Measurements from ENCODE around the gene TMOD1.

The TMOD1 gene

GRCh38 chr9:97518909-97519307 is 17.4 kb downstream of the TMOD1 start:
- DNase-seq: no peak

GRCh38 chr9:97519441-97519970 is 18.0 kb downstream of the TMOD1 start:
- DNase-seq: no peak

GRCh38 chr9:97521576-97522333 is 20.3 kb downstream of the TMOD1 start:
- DNase-seq: no peak

GRCh38 chr9:97524424-97524823 is 23.0 kb downstream of the TMOD1 start:
- DNase-seq: no peak

GRCh38 chr9:97525451-97525850 is 24.0 kb downstream of the TMOD1 start:
- no peak for DNase-seq

GRCh38 chr9:97526895-97527575 is 25.6 kb downstream of the TMOD1 start:
- no peak for DNase-seq

GRCh38 chr9:97527626-97528528 is 26.4 kb downstream of the TMOD1 start:
- no peak for DNase-seq

- no peak for DNase-seq
These were observed 27.2 kb downstream of the TMOD1 start for GRCh38 chr9:97528529-97529230.

GRCh38 chr9:97529363-97530076 is 28.1 kb downstream of the TMOD1 start:
- no peak for DNase-seq

- DNase-seq: no peak
These were observed 30.5 kb downstream of the TMOD1 start for GRCh38 chr9:97531888-97532376.

- no peak for DNase-seq
These were observed 32.7 kb downstream of the TMOD1 start for GRCh38 chr9:97534185-97534584.

- no peak for DNase-seq
These were observed 33.6 kb downstream of the TMOD1 start for GRCh38 chr9:97534961-97535594.

GRCh38 chr9:97535771-97536170 is 34.3 kb downstream of the TMOD1 start:
- DNase-seq: no peak

GRCh38 chr9:97536480-97536879 is 35.0 kb downstream of the TMOD1 start:
- DNase-seq: no peak

GRCh38 chr9:97543561-97543960 is 42.1 kb downstream of the TMOD1 start:
- DNase-seq: no peak

GRCh38 chr9:97545486-97545885 is 44.0 kb downstream of the TMOD1 start:
- no peak for DNase-seq

- no peak for DNase-seq
These were observed 45.8 kb downstream of the TMOD1 start for GRCh38 chr9:97547098-97547829.

GRCh38 chr9:97548379-97548778 is 46.9 kb downstream of the TMOD1 start:
- DNase-seq: no peak

GRCh38 chr9:97548819-97549540 is 47.5 kb downstream of the TMOD1 start:
- no peak for DNase-seq

- no peak for DNase-seq
These were observed 48.9 kb downstream of the TMOD1 start for GRCh38 chr9:97550386-97550785.
